GM21723 (cell line): ENCODE results near the gene ZNF256.

Experiments used
- ATAC-seq: cut with Tn5 transposase; IDR thresholded peaks from one replicate; pipeline ENCODE4 v1.9.1; 2021; ENCODE audit warnings: mild to moderate bottlenecking, moderate library complexity; ENCODE audit not compliant: unreplicated experiment

ZNF256 gene

DNA sequence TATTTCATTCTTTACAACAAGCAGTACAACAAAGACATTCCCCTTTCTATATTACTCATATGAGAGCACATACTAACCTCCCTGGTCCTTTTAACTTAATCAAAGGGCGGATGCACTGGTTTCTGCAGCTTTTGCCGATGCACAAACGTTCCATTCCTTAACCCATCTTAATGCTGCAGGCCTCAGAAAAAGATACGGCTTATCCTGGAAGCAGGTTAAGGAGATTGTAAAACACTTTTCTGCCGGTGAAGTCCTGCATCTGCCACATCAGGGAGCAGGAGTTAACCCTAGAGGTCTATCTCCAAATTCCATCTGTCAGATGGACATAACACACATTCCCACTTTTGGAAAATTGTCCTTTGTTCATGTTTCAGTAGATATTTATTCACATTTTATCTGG, 47.2 kb downstream of the ZNF256 start:
- ATAC-seq, result no peak
